Thyroid gland (tissue), 4 donors: ENCODE results near the gene KLF13.

Experiments used
- CTCF ChIP-seq, 6 experiments: fragments of 200-600 bp in 3 of 6; fragments of 450-650 bp in 3 of 6; sonication (generic) in 3 of 6; IDR thresholded peaks; one replicate each; pipeline ENCODE4 v1.5.1; 2016 to 2019; ENCODE audit warnings: antibody characterized with exemption in 6 of 6, mild to moderate bottlenecking in 2 of 6, inconsistent platforms in 1 of 6, moderate library complexity in 1 of 6
- POLR2A ChIP-seq, 2 donors: fragments of 450-650 bp; IDR thresholded peaks; one replicate each; pipeline ENCODE4 v1.6.1; 2017; ENCODE audit warnings: antibody characterized with exemption in 2 of 2, mild to moderate bottlenecking in 2 of 2, moderate library complexity in 1 of 2

- TF ChIP-seq CTCF (IDR thresholded peaks at IDR 0.05): no peak
- TF ChIP-seq POLR2A (IDR thresholded peaks at IDR 0.05): no peak
Observed at GRCh38 chr15:31298707-31299172, 27.9 kb upstream of the KLF13 start.
